H1 (cell line): ENCODE data around the gene PREX1. TPM values are rescaled to one million over a fixed set of nuclear protein-coding genes. Genes with fewer than 3 reads are reported as not detected.

Source experiments
- EGR1 ChIP-seq: IDR thresholded peaks from 2 replicates; pipeline ENCODE4 v1.6.1; 2011; ENCODE audit warnings: low read depth, low read length, borderline replicate concordance
- KDM5A ChIP-seq: fragments of 200-600 bp; IDR thresholded peaks from 2 replicates; pipeline ENCODE4 v1.7.1; 2012; ENCODE audit warnings: mild to moderate bottlenecking, low read length, inconsistent platforms, mixed read lengths
- MAFK ChIP-seq: IDR thresholded peaks from 2 replicates; pipeline ENCODE4 v1.6.1; 2012; ENCODE audit warnings: low read depth, mild to moderate bottlenecking, improper control_type of control experiment, low read length
- PHF8 ChIP-seq: fragments of 200-600 bp; sonication (generic); conservative IDR thresholded peaks from 2 replicates; pipeline ENCODE4 v1.7.1; 2012; ENCODE audit warnings: low read depth, mild to moderate bottlenecking, inconsistent platforms, low read length, moderate library complexity
- RAD21 ChIP-seq, 2 experiments: IDR thresholded peaks in 1 of 2; conservative IDR thresholded peaks in 1 of 2; 2 replicates each; pipeline ENCODE4 v1.6.1; 2011; ENCODE audit warnings: low read depth in 2 of 2, low read length in 2 of 2, improper control_type of control experiment in 1 of 2, inconsistent platforms in 1 of 2, mild to moderate bottlenecking in 1 of 2, moderate library complexity in 1 of 2
- SAP30 ChIP-seq: fragments of 300-600 bp; sonication (generic); IDR thresholded peaks from 2 replicates; pipeline ENCODE4 v1.7.1; 2012; ENCODE audit warnings: low read length, moderate library complexity, mild to moderate bottlenecking, inconsistent platforms; ENCODE audit not compliant: insufficient read depth, insufficient replicate concordance
- SIX5 ChIP-seq: IDR thresholded peaks from 2 replicates; pipeline ENCODE4 v1.6.1; 2011; ENCODE audit warnings: mild to moderate bottlenecking, low read depth, low read length
- TAF1 ChIP-seq: IDR thresholded peaks from 2 replicates; pipeline ENCODE4 v1.6.1; 2011; ENCODE audit warnings: mild to moderate bottlenecking, low read depth, low read length
- polyA plus RNA-seq, 7 experiments: library from polyadenylated mRNA; depleted of rRNA in 3 of 7; stranded (reverse) in 5 of 7; unstranded in 2 of 7; fragments of >200 nt in 5 of 7; fragments of 200-250 nt in 2 of 7; gene quantifications; 1 replicate in 5 of 7; 2 replicates in 1 of 7; 4 replicates in 1 of 7; pipeline versions ENCODE4 v1.2.1 to v1.2.3, GENCODE V29; 2011 to 2013; ENCODE audit warnings: missing spikeins in 2 of 7, mixed read lengths in 2 of 7
- total RNA-seq: library from RNA; stranded (reverse); fragmentation: NEBNext Ultra II Directional; extraction: Animal tissue kit (Norgen Biotek cat#: 25700); gene quantifications from 2 replicates; pipeline ENCODE4 v1.2.1, GENCODE V29; 2021
- TF ChIP-seq, protein P1 (sequence below), 3 experiments: IDR thresholded peaks; 1 replicate in 2 of 3; 2 replicates in 1 of 3; pipeline versions ENCODE4 v1.5.1 to v1.6.1; 2011; ENCODE audit warnings: low read length in 3 of 3, mild to moderate bottlenecking in 3 of 3, inconsistent platforms in 2 of 3, low read depth in 1 of 3, moderate library complexity in 1 of 3; ENCODE audit not compliant: insufficient read depth in 1 of 3; ENCODE audit errors: control extremely low read depth in 1 of 3
- TF ChIP-seq, protein P2 (sequence below): IDR thresholded peaks from 2 replicates; pipeline ENCODE4 v1.6.1; 2012; ENCODE audit warnings: low read length, inconsistent platforms

The PREX1 gene
- total and polyA plus RNA-seq, 2 of the 8 experiments (the other 6 are each of a cell fraction or from before 2014, with no cell fraction given), result 10.7 to 12.8 TPM

DNA sequence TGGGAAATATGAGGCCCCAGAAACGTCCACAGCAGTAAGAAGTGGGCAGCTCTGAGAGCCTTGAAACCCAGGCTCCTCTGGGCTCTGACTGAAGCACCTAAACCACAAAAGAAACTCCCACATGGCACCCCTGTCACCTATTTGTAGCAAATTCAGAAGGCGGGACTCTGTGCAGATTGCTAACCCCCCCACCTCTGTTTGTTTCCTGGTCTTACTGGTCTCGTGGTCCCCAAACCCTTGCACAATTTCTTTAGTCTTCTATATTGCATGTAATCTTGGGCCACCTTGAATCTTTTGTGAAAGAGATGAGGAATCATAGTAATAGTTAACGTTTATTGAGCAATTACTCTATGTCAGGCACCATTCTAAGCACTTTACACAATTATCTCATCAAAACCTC, 154.3 kb downstream of the PREX1 start (continued):
- TF ChIP-seq, protein P1, sequence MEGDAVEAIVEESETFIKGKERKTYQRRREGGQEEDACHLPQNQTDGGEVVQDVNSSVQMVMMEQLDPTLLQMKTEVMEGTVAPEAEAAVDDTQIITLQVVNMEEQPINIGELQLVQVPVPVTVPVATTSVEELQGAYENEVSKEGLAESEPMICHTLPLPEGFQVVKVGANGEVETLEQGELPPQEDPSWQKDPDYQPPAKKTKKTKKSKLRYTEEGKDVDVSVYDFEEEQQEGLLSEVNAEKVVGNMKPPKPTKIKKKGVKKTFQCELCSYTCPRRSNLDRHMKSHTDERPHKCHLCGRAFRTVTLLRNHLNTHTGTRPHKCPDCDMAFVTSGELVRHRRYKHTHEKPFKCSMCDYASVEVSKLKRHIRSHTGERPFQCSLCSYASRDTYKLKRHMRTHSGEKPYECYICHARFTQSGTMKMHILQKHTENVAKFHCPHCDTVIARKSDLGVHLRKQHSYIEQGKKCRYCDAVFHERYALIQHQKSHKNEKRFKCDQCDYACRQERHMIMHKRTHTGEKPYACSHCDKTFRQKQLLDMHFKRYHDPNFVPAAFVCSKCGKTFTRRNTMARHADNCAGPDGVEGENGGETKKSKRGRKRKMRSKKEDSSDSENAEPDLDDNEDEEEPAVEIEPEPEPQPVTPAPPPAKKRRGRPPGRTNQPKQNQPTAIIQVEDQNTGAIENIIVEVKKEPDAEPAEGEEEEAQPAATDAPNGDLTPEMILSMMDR (IDR thresholded peaks at IDR 0.05; ENCODE audit: control extremely low read depth in 1 of 3, insufficient read depth in 1 of 3, low read depth in 1 of 3, low read length in 3 of 3), result no peak
- TF ChIP-seq TAF1, result no peak
- no peak for TF ChIP-seq EGR1
- TF ChIP-seq PHF8, result no peak
- TF ChIP-seq, protein P2, sequence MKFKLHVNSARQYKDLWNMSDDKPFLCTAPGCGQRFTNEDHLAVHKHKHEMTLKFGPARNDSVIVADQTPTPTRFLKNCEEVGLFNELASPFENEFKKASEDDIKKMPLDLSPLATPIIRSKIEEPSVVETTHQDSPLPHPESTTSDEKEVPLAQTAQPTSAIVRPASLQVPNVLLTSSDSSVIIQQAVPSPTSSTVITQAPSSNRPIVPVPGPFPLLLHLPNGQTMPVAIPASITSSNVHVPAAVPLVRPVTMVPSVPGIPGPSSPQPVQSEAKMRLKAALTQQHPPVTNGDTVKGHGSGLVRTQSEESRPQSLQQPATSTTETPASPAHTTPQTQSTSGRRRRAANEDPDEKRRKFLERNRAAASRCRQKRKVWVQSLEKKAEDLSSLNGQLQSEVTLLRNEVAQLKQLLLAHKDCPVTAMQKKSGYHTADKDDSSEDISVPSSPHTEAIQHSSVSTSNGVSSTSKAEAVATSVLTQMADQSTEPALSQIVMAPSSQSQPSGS, result no peak
- no peak for TF ChIP-seq RAD21 (IDR thresholded peaks at IDR 0.05 in 1 of 2, conservative IDR thresholded peaks at IDR 0.05 in 1 of 2; ENCODE audit: low read depth in 2 of 2, low read length in 2 of 2)
- no peak for TF ChIP-seq MAFK
- no peak for TF ChIP-seq SIX5
- TF ChIP-seq SAP30, result no peak
- TF ChIP-seq KDM5A, result no peak
